Naive thymus-derived CD4-positive, alpha-beta T cell (primary cell): Measurements from ENCODE around the gene MPZL2. TPM values are rescaled to one million over a fixed set of nuclear protein-coding genes. Genes with fewer than 3 reads are reported as not detected.
A peak's percentile ranks its signal among the peaks of the same experiment; 100 is the strongest.

Source experiments
- ATAC-seq: fragments of 150-1000 bp; cut with Tn5 transposase; 2 replicates; pipeline ENCODE4 v1.10.0; 2021; ENCODE audit warnings: mild to moderate bottlenecking, moderate library complexity
- CTCF ChIA-PET: fragments of 350-600 bp; sonication (Branson Sonifier 250); formaldehyde crosslinking; loops from one replicate; lab custom pipeline; 2021; ENCODE audit warnings: antibody characterized with exemption; lab: Charles Lee
- POLR2A ChIA-PET: fragments of 350-600 bp; sonication (Branson Sonifier 250); formaldehyde crosslinking; loops from one replicate; lab custom pipeline; 2021; ENCODE audit warnings: antibody characterized with exemption, inconsistent platforms; lab: Charles Lee
- DNase-seq, 9 donors: peaks; one replicate each; pipeline versions ENCODE4 v3.0.0 to v3.0.0-alpha.2; 2020 to 2022; ENCODE audit warnings: mixed read lengths in 1 of 9
- H3K27ac ChIP-seq: one replicate; pipeline ENCODE4 v1.7.0; 2013; ENCODE audit warnings: mild to moderate bottlenecking, low read depth, low read length, moderate library complexity
- H3K27me3 ChIP-seq, 2 donors: one replicate each; pipeline ENCODE4 v1.7.0; 2013; ENCODE audit warnings: low read length in 2 of 2, mild to moderate bottlenecking in 2 of 2, moderate library complexity in 2 of 2; ENCODE audit not compliant: control insufficient read depth in 2 of 2, insufficient read depth in 2 of 2
- H3K36me3 ChIP-seq, 3 experiments: 1 replicate in 2 of 3; 2 replicates in 1 of 3; pipeline ENCODE4 v1.7.0; 2013; ENCODE audit warnings: low read length in 3 of 3, mild to moderate bottlenecking in 3 of 3, moderate library complexity in 1 of 3; ENCODE audit not compliant: insufficient read depth in 3 of 3, control insufficient read depth in 2 of 3
- H3K4me1 ChIP-seq, 2 donors: one replicate each; pipeline ENCODE4 v1.7.0; 2013; ENCODE audit warnings: low read length in 2 of 2, mild to moderate bottlenecking in 2 of 2, moderate library complexity in 1 of 2; ENCODE audit not compliant: control insufficient read depth in 2 of 2, insufficient read depth in 2 of 2
- H3K4me3 ChIP-seq: 2 replicates; pipeline ENCODE4 v1.7.0; 2013; ENCODE audit warnings: mild to moderate bottlenecking, low read length
- H3K9me3 ChIP-seq, 3 experiments: 1 replicate in 2 of 3; 2 replicates in 1 of 3; pipeline ENCODE4 v1.7.0; 2013; ENCODE audit warnings: low read length in 3 of 3; ENCODE audit not compliant: control insufficient read depth in 2 of 3
- H3K27ac Mint-ChIP-seq, 9 donors: one replicate each; pipeline ENCODE4 v1.8.0; 2020 to 2022; ENCODE audit warnings: mixed read lengths in 9 of 9, mild to moderate bottlenecking in 8 of 9, moderate library complexity in 5 of 9, inconsistent platforms in 2 of 9
- H3K27me3 Mint-ChIP-seq, 5 donors: one replicate each; pipeline ENCODE4 v1.8.0; 2021 to 2022; ENCODE audit warnings: mixed read lengths in 5 of 5, mild to moderate bottlenecking in 1 of 5
- H3K36me3 Mint-ChIP-seq, 5 donors: one replicate each; pipeline ENCODE4 v1.8.0; 2020 to 2022; ENCODE audit warnings: mixed read lengths in 5 of 5, mild to moderate bottlenecking in 3 of 5, inconsistent platforms in 1 of 5
- H3K4me1 Mint-ChIP-seq, 7 donors: one replicate each; pipeline ENCODE4 v1.8.0; 2020 to 2022; ENCODE audit warnings: mixed read lengths in 7 of 7, mild to moderate bottlenecking in 3 of 7, inconsistent platforms in 1 of 7
- H3K4me3 Mint-ChIP-seq, 10 donors: one replicate each; pipeline ENCODE4 v1.8.0; 2020 to 2022; ENCODE audit warnings: mild to moderate bottlenecking in 10 of 10, mixed read lengths in 10 of 10, moderate library complexity in 6 of 10, inconsistent platforms in 2 of 10
- H3K9me3 Mint-ChIP-seq, 11 donors: one replicate each; pipeline ENCODE4 v1.8.0; 2020 to 2022; ENCODE audit warnings: mixed read lengths in 11 of 11, mild to moderate bottlenecking in 4 of 11, inconsistent platforms in 1 of 11, moderate library complexity in 1 of 11
- intact Hi-C, 2 donors: fragments of 100-400 bp; cut with micrococcal nuclease; formaldehyde crosslinking; loops; one replicate each; pipeline ENCODE4 v1.15.1; 2023
- polyA plus RNA-seq, 2 donors: library from polyadenylated mRNA; unstranded; fragments of 300-500 nt; fragmentation: Illumina TruSeq; gene quantifications; one replicate each; pipeline ENCODE4 v1.2.3, GENCODE V29; 2021
- total RNA-seq, 6 experiments: library from RNA in 5 of 6; stranded (reverse) in 5 of 6; gene quantifications; 1 replicate in 5 of 6; 2 replicates in 1 of 6; pipeline ENCODE4 v1.2.3 and lab custom pipeline; 2021 to 2026

The MPZL2 gene
- total and polyA plus RNA-seq, 7 experiments from 2014 or later, result 0.69 to 5.9 (median 1.5) TPM

DNA sequence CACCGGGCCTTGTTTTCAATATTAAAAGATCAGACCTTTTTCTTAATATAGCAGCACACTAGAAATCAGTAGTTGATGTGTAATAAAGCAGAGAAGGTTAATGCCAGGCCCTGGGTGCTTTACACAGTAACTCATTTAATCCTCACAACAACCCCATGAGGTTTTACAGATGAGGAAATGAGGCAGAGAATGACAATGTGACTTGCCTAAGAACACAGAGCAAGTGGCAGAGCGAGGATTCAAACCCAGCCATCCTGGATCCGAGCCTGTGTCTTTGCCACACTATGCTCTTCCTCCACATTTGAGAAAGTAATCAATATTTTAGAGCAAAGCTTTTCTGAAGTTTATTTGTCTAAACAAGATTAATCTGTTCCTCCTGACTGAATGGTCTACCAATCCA is 46.5 kb downstream of the MPZL2 start:
- Mint-ChIP-seq H3K4me3 (peak overlapping the region in 9 of 10 donors; percentile 78 to 87 (median 83)), H3K9me3 (no peaks in the 10 kb centered on the region), H3K27ac (peak overlapping the region in 7 of 9 donors; percentile 84 to 96 (median 92)), H3K27me3 (no peaks in the 10 kb centered on the region), H3K4me1 (peaks cover 76 to 100% (median 98%) of the 10 kb centered on the region in 7 donors), H3K36me3 (peaks cover 5 to 30% (median 17%) of the 10 kb centered on the region in 5 donors)
- no peaks in the 10 kb centered on the region for H3K27me3 ChIP-seq
- POLR2A ChIA-PET, result interaction anchor here (0.6 to 7.5 kb wide), 4 partner anchors 8 to 47 kb away, joined by 3 to 64 read pairs (median 4); partner anchors contain the start of gene JAML
- peak overlapping the region; percentile 64 for H3K27ac ChIP-seq
- no peaks in the 10 kb centered on the region for H3K9me3 ChIP-seq
- peak overlapping the region; percentile 37 for H3K4me3 ChIP-seq
- DNase-seq, result no peak
- peak; percentile 66 for ATAC-seq
- CTCF ChIA-PET, result interaction anchor here (0.7 to 3.4 kb wide), 2 partner anchors 19 to 155 kb away, joined by 5 to 12 read pairs; no protein-coding TSS in a partner anchor
- peaks cover 66 to 91% of the 10 kb centered on the region in 2 donors for H3K4me1 ChIP-seq
- peaks cover 0 to 5% (median 0%) of the 10 kb centered on the region in 3 experiments for H3K36me3 ChIP-seq
- intact Hi-C loops, result loop anchor here (1.0 to 5.0 kb wide), 6 partner anchors 8 to 65 kb away; partner anchors contain the start of gene JAML (in 2 of the 2)

- POLR2A ChIA-PET, result interaction anchor here (0.7 to 7.5 kb wide), 12 partner anchors 9 to 125 kb away, joined by 3 to 64 read pairs (median 4); partner anchors contain the start of genes CD3D, JAML and MPZL3
- no peaks in the 10 kb centered on the region for H3K27me3 ChIP-seq
- peaks cover 0 to 12% (median 5%) of the 10 kb centered on the region in 3 experiments for H3K36me3 ChIP-seq
- peak overlapping the region; percentile 37 for H3K4me3 ChIP-seq
- no peaks in the 10 kb centered on the region for H3K9me3 ChIP-seq
- ATAC-seq, result peak; percentile 71
- Mint-ChIP-seq H3K4me1 (peaks cover 75 to 100% (median 98%) of the 10 kb centered on the region in 7 donors), H3K36me3 (peaks cover 11 to 37% (median 25%) of the 10 kb centered on the region in 5 donors), H3K9me3 (no peaks in the 10 kb centered on the region), H3K27ac (peak overlapping the region in 7 of 9 donors; percentile 84 to 96 (median 92)), H3K4me3 (peak overlapping the region in 9 of 10 donors; percentile 78 to 87 (median 83)), H3K27me3 (no peaks in the 10 kb centered on the region)
- intact Hi-C loops, result loop anchor here (1.0 to 5.0 kb wide), 6 partner anchors 8 to 65 kb away; partner anchors contain the start of gene JAML (in 2 of the 2)
- H3K27ac ChIP-seq, result peak overlapping the region; percentile 64
- CTCF ChIA-PET, result interaction anchor here (0.7 to 3.4 kb wide), 8 partner anchors 7 to 74 kb away, joined by 3 to 12 read pairs (median 4); no protein-coding TSS in a partner anchor
- peaks cover 62 to 89% of the 10 kb centered on the region in 2 donors for H3K4me1 ChIP-seq
- DNase-seq, result peak in 3 of 9 donors; percentile 19 to 60 (median 39)
Observed at GRCh38 chr11:118216621-118217481, 47.2 kb downstream of the MPZL2 start.

GRCh38 chr11:118215765-118216164 is 48.3 kb downstream of the MPZL2 start:
- no peaks in the 10 kb centered on the region for H3K27me3 Mint-ChIP-seq
- no peak for DNase-seq
- H3K27ac Mint-ChIP-seq, result peak overlapping the region in 5 of 9 donors; percentile 60 to 96 (median 90)
- Histone ChIP-seq H3K4me3 (no peak overlapping the region), H3K9me3 (no peaks in the 10 kb centered on the region), H3K27me3 (no peaks in the 10 kb centered on the region), H3K36me3 (peaks cover 6 to 22% (median 11%) of the 10 kb centered on the region in 3 experiments), H3K27ac (peak overlapping the region; percentile 40), H3K4me1 (peaks cover 55 to 80% of the 10 kb centered on the region in 2 donors)
- peaks cover 75 to 94% (median 91%) of the 10 kb centered on the region in 7 donors for H3K4me1 Mint-ChIP-seq
- H3K36me3 Mint-ChIP-seq, result peaks cover 15 to 47% (median 33%) of the 10 kb centered on the region in 5 donors
- no peaks in the 10 kb centered on the region for H3K9me3 Mint-ChIP-seq
- CTCF ChIA-PET, result interaction anchor here (0.7 to 4.6 kb wide), 6 partner anchors 10 to 45 kb away, joined by 3 to 25 read pairs (median 6); partner anchors contain the start of gene JAML
- no peak for ATAC-seq
- intact Hi-C loops, result loop anchor here (1.0 to 5.0 kb wide), 3 partner anchors 9 to 67 kb away; no protein-coding TSS in a partner anchor
- POLR2A ChIA-PET, result interaction anchor here (0.6 to 7.5 kb wide), 11 partner anchors 10 to 126 kb away, joined by 3 to 64 read pairs (median 4); partner anchors contain the start of genes CD3D, JAML and MPZL3
- H3K4me3 Mint-ChIP-seq, result peak overlapping the region in 9 of 10 donors; percentile 62 to 83 (median 70)

- CTCF ChIA-PET, result interaction anchor here (1.0 to 4.7 kb wide), 7 partner anchors 10 to 80 kb away, joined by 3 to 25 read pairs (median 6); partner anchors contain the start of genes JAML and MPZL3
- H3K27me3 ChIP-seq, result no peaks in the 10 kb centered on the region
- peaks cover 75 to 92% (median 86%) of the 10 kb centered on the region in 7 donors for H3K4me1 Mint-ChIP-seq
- peaks cover 15 to 52% (median 38%) of the 10 kb centered on the region in 5 donors for H3K36me3 Mint-ChIP-seq
- peaks cover 50 to 75% of the 10 kb centered on the region in 2 donors for H3K4me1 ChIP-seq
- H3K4me3 Mint-ChIP-seq, result peak overlapping the region in 9 of 10 donors; percentile 62 to 87 (median 73)
- peak overlapping the region in 7 of 9 donors; percentile 44 to 96 (median 84) for H3K27ac Mint-ChIP-seq
- DNase-seq (peak in 2 of 9 donors; percentile 28 to 34), ATAC-seq (no peak)
- peak overlapping the region; percentile 40 for H3K27ac ChIP-seq
- H3K4me3 ChIP-seq, result no peak overlapping the region
- H3K9me3 Mint-ChIP-seq, result no peaks in the 10 kb centered on the region
- no peaks in the 10 kb centered on the region for H3K27me3 Mint-ChIP-seq
- POLR2A ChIA-PET, result interaction anchor here (0.6 to 7.5 kb wide), 10 partner anchors 9 to 271 kb away, joined by 3 to 64 read pairs (median 6); partner anchors contain the start of genes CD3G, JAML, MPZL3 and UBE4A
- intact Hi-C loops, result loop anchor here in 1 of 2 donors (1.0 to 5.0 kb wide), 2 partner anchors 9 to 67 kb away; no protein-coding TSS in a partner anchor
- peaks cover 6 to 27% (median 15%) of the 10 kb centered on the region in 3 experiments for H3K36me3 ChIP-seq
- no peaks in the 10 kb centered on the region for H3K9me3 ChIP-seq
Observed at GRCh38 chr11:118215262-118215661, 48.8 kb downstream of the MPZL2 start.

DNA sequence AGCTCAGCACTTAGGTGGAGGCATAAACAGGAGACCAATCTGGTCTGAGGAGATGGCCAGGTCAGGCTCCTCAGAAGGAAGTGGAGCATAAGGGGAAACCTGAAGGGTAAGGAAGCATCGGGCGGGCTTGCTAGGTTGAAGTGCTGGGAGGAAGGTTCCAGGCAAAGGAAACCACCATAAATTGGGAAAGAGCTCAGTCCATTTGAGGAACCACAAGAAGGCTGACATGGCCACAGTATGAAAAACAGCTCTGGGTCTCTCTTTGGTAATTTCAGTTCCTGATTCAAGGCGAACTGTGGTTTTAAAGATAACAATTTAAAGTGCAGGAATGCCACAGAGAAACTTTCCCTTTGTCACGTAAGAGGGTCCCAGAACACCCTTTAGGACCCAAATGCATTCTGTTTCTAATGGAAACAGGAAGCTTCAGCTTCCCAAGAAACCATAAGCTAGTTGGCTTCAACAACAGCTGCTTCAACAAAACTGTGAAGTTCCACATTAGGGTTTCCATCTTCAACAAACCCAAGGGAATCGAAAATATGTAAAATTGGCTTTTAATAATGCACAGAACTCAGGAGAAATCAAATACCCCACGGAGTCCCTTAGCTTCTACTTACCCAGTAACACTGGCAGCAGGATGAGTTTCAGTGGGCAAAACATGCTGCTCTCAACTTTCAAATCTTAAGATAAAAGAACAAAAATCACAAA is 49.7 kb downstream of the MPZL2 start:
- DNase-seq (no peak), ATAC-seq (peak; percentile 61)
- POLR2A ChIA-PET, result interaction anchor here (0.8 to 7.5 kb wide), 10 partner anchors 8 to 145 kb away, joined by 3 to 64 read pairs (median 4); partner anchors contain the start of genes CD3G, JAML, MPZL3 and UBE4A
- Histone ChIP-seq H3K4me1 (peaks cover 44 to 66% of the 10 kb centered on the region in 2 donors), H3K4me3 (no peak overlapping the region), H3K27ac (no peak overlapping the region), H3K27me3 (no peaks in the 10 kb centered on the region), H3K36me3 (peaks cover 6 to 29% (median 15%) of the 10 kb centered on the region in 3 experiments), H3K9me3 (no peaks in the 10 kb centered on the region)
- H3K4me1 Mint-ChIP-seq, result peaks cover 70 to 87% (median 77%) of the 10 kb centered on the region in 7 donors
- intact Hi-C loops, result no loop called here
- peak overlapping the region in 7 of 9 donors; percentile 59 to 96 (median 84) for H3K27ac Mint-ChIP-seq
- no peaks in the 10 kb centered on the region for H3K27me3 Mint-ChIP-seq
- no peaks in the 10 kb centered on the region for H3K9me3 Mint-ChIP-seq
- CTCF ChIA-PET, result interaction anchor here (0.8 to 4.7 kb wide), 10 partner anchors 9 to 81 kb away, joined by 3 to 25 read pairs (median 4); partner anchors contain the start of genes JAML and MPZL3
- peak overlapping the region in 8 of 10 donors; percentile 62 to 87 (median 76) for H3K4me3 Mint-ChIP-seq
- peaks cover 13 to 49% (median 35%) of the 10 kb centered on the region in 5 donors for H3K36me3 Mint-ChIP-seq
